Caco-2 (cell line): ENCODE measurements around the gene MCU. TPM values are rescaled to one million over a fixed set of nuclear protein-coding genes. Genes with fewer than 3 reads are reported as not detected.

Experiments used
- BruUV-seq: library from RNA; stranded (reverse); fragments of 400-500 nt; replicated peaks from 2 replicates; lab custom pipeline; 2021; lab: Mats Ljungman, UMichigan
- CTCF ChIA-PET: fragments of 300-600 bp; sonication (Branson Sonifier 250); formaldehyde crosslinking; loops from one replicate; lab custom pipeline; 2022; ENCODE audit warnings: antibody characterized with exemption; lab: Charles Lee
- POLR2A ChIA-PET: fragments of 300-600 bp; sonication (Branson Sonifier 250); formaldehyde crosslinking; loops from one replicate; lab custom pipeline; 2022; ENCODE audit warnings: antibody characterized with exemption; lab: Charles Lee
- DNase-seq, 2 experiments: peaks; one replicate each; pipeline versions ENCODE4 v3.0.0 to v3.0.0-alpha.2; 2020 to 2022
- H3K27me3 ChIP-seq: replicated peaks from 2 replicates; pipeline ENCODE4 v1.6.0; 2011; ENCODE audit warnings: low read length; ENCODE audit not compliant: control insufficient read depth, insufficient read depth
- H3K36me3 ChIP-seq: 2 replicates; pipeline ENCODE4 v1.5.1; 2011; ENCODE audit warnings: low read length; ENCODE audit not compliant: control insufficient read depth, insufficient read depth
- H3K4me1 ChIP-seq: fragments of 250-450 bp; sonication (Bioruptor Pico); 2 replicates; pipeline ENCODE4 v1.5.1; 2020; ENCODE audit warnings: mild to moderate bottlenecking
- H3K4me3 ChIP-seq: 2 replicates; pipeline ENCODE4 v1.5.1; 2011; ENCODE audit warnings: low read depth, mild to moderate bottlenecking, control low read depth, low read length
- H3K9me3 ChIP-seq: fragments of 250-450 bp; sonication (Bioruptor Pico); 2 replicates; pipeline ENCODE4 v1.5.1; 2020; ENCODE audit warnings: mild to moderate bottlenecking, moderate library complexity
- H3K27ac Mint-ChIP-seq: one replicate; pipeline ENCODE4 v1.8.0; 2022; ENCODE audit warnings: mixed read lengths; ENCODE audit not compliant: unreplicated experiment
- H3K27me3 Mint-ChIP-seq: one replicate; pipeline ENCODE4 v1.8.0; 2022; ENCODE audit warnings: mixed read lengths; ENCODE audit not compliant: insufficient read depth, unreplicated experiment
- H3K36me3 Mint-ChIP-seq: one replicate; pipeline ENCODE4 v1.8.0; 2022; ENCODE audit warnings: mild to moderate bottlenecking, mixed read lengths; ENCODE audit not compliant: insufficient read depth, unreplicated experiment
- H3K4me1 Mint-ChIP-seq: one replicate; pipeline ENCODE4 v1.8.0; 2022; ENCODE audit warnings: low read depth, mixed read lengths; ENCODE audit not compliant: unreplicated experiment
- H3K4me3 Mint-ChIP-seq: one replicate; pipeline ENCODE4 v1.8.0; 2022; ENCODE audit warnings: mild to moderate bottlenecking, moderate library complexity, mixed read lengths; ENCODE audit not compliant: unreplicated experiment
- H3K9me3 Mint-ChIP-seq: one replicate; pipeline ENCODE4 v1.8.0; 2022; ENCODE audit warnings: mixed read lengths; ENCODE audit not compliant: unreplicated experiment
- CTCF ChIP-seq, 2 experiments: fragments of 200-600 bp in 1 of 2; IDR thresholded peaks; 1 replicate in 1 of 2; 2 replicates in 1 of 2; pipeline versions ENCODE4 v1.5.1 to v1.8.0; 2011 to 2022; ENCODE audit warnings: antibody characterized with exemption in 1 of 2, control low read depth in 1 of 2, inconsistent platforms in 1 of 2, low read depth in 1 of 2, low read length in 1 of 2, mild to moderate bottlenecking in 1 of 2, moderate library complexity in 1 of 2; ENCODE audit not compliant: insufficient read depth in 1 of 2, severe bottlenecking in 1 of 2, unreplicated experiment in 1 of 2
- intact Hi-C: fragments of 100-400 bp; cut with micrococcal nuclease; formaldehyde crosslinking; loops from one replicate; pipeline ENCODE4 v1.10.0; 2022; ENCODE audit not compliant: unreplicated experiment
- total RNA-seq: library from RNA; stranded (reverse); gene quantifications from 2 replicates; pipeline ENCODE4 v1.2.3, GENCODE V29; 2022

MCU gene
- total RNA-seq, 1 experiment from 2014 or later: 62.5 TPM

- Mint-ChIP-seq H3K4me1 (no peaks in the 10 kb centered on the region), H3K27ac (no peak overlapping the region), H3K27me3 (no peaks in the 10 kb centered on the region), H3K4me3 (no peak overlapping the region), H3K9me3 (no peaks in the 10 kb centered on the region), H3K36me3 (peaks cover 4% of the 10 kb centered on the region)
- no peak for DNase-seq
- CTCF ChIA-PET: interaction anchor here (0.6 kb wide), 1 partner anchor 434 kb away, joined by 6 read pairs; no protein-coding TSS in a partner anchor
- Histone ChIP-seq H3K4me3 (no peak overlapping the region), H3K27me3 (no peaks in the 10 kb centered on the region), H3K4me1 (peaks cover 10% of the 10 kb centered on the region; the same call in 1 of the 2 replicates), H3K36me3 (no peaks in the 10 kb centered on the region), H3K9me3 (no peaks in the 10 kb centered on the region)
- POLR2A ChIA-PET: no interaction called here
- no peak for TF ChIP-seq CTCF (IDR thresholded peaks at IDR 0.05; ENCODE audit: insufficient read depth in 1 of 2, low read depth in 1 of 2, low read length in 1 of 2, severe bottlenecking in 1 of 2, unreplicated experiment in 1 of 2)
- intact Hi-C loops: loop anchor here (5.0 kb wide), 1 partner anchor 66 kb away; no protein-coding TSS in a partner anchor
- no TSS peak for BruUV-seq
These were observed 111.0 kb downstream of the MCU start for GRCh38 chr10:72802763-72803505.

- no peak for DNase-seq
- Mint-ChIP-seq H3K27ac (no peak overlapping the region), H3K4me1 (peaks cover 7% of the 10 kb centered on the region), H3K27me3 (no peaks in the 10 kb centered on the region), H3K4me3 (no peak overlapping the region), H3K36me3 (peaks cover 9% of the 10 kb centered on the region), H3K9me3 (no peaks in the 10 kb centered on the region)
- no peaks in the 10 kb centered on the region for H3K9me3 ChIP-seq
- no peaks in the 10 kb centered on the region for H3K36me3 ChIP-seq
- ChIA-PET POLR2A (no interaction called here), CTCF (no interaction called here)
- intact Hi-C loops: no loop called here
- H3K4me3 ChIP-seq: no peak overlapping the region
- TF ChIP-seq CTCF (IDR thresholded peaks at IDR 0.05; ENCODE audit: insufficient read depth in 1 of 2, low read depth in 1 of 2, low read length in 1 of 2, severe bottlenecking in 1 of 2, unreplicated experiment in 1 of 2): no peak
- no peaks in the 10 kb centered on the region for H3K27me3 ChIP-seq
- peaks cover 8% of the 10 kb centered on the region for H3K4me1 ChIP-seq
- no TSS peak for BruUV-seq
These were observed 116.1 kb downstream of the MCU start for GRCh38 chr10:72808001-72808400.

GRCh38 chr10:72809006-72809405 lies 117.1 kb downstream of the MCU start:
- Mint-ChIP-seq H3K4me3 (no peak overlapping the region), H3K9me3 (no peaks in the 10 kb centered on the region), H3K4me1 (peaks cover 10% of the 10 kb centered on the region), H3K36me3 (peaks cover 9% of the 10 kb centered on the region), H3K27me3 (no peaks in the 10 kb centered on the region), H3K27ac (no peak overlapping the region)
- BruUV-seq: no TSS peak
- intact Hi-C loops: no loop called here
- ChIA-PET CTCF (no interaction called here), POLR2A (no interaction called here)
- no peak for TF ChIP-seq CTCF (IDR thresholded peaks at IDR 0.05; ENCODE audit: insufficient read depth in 1 of 2, low read depth in 1 of 2, low read length in 1 of 2, severe bottlenecking in 1 of 2, unreplicated experiment in 1 of 2)
- no peak overlapping the region for H3K4me3 ChIP-seq
- H3K9me3 ChIP-seq: no peaks in the 10 kb centered on the region
- no peaks in the 10 kb centered on the region for H3K36me3 ChIP-seq
- no peak for DNase-seq
- no peaks in the 10 kb centered on the region for H3K27me3 ChIP-seq
- peaks cover 9% of the 10 kb centered on the region for H3K4me1 ChIP-seq
